CD8-positive, alpha-beta memory T cell (primary cell): ENCODE results near the gene RPS5. TPM values are rescaled to one million over a fixed set of nuclear protein-coding genes. Genes with fewer than 3 reads are reported as not detected.

Experiments used
- CTCF ChIA-PET: fragments of 350-600 bp; sonication (Branson Sonifier 250); formaldehyde crosslinking; loops from one replicate; lab custom pipeline; 2021; ENCODE audit warnings: antibody characterized with exemption; lab: Charles Lee
- POLR2A ChIA-PET: fragments of 350-600 bp; sonication (Branson Sonifier 250); formaldehyde crosslinking; loops from one replicate; lab custom pipeline; 2021; ENCODE audit warnings: antibody characterized with exemption; lab: Charles Lee
- DNase-seq, 5 donors: peaks; one replicate each; pipeline versions ENCODE4 v3.0.0 to v3.0.0-alpha.2; 2020 to 2022; ENCODE audit warnings: mixed read lengths in 1 of 5
- H3K27ac ChIP-seq: one replicate; pipeline ENCODE4 v1.7.0; 2013; ENCODE audit warnings: low read depth, mild to moderate bottlenecking, low read length, moderate library complexity
- H3K27me3 ChIP-seq: 2 replicates; pipeline ENCODE4 v1.7.0; 2013; ENCODE audit warnings: low read length, mild to moderate bottlenecking; ENCODE audit not compliant: insufficient read depth, poor library complexity, severe bottlenecking
- H3K36me3 ChIP-seq: 2 replicates; pipeline ENCODE4 v1.7.0; 2013; ENCODE audit warnings: mild to moderate bottlenecking, low read length, moderate library complexity; ENCODE audit not compliant: insufficient read depth
- H3K4me1 ChIP-seq: 2 replicates; pipeline ENCODE4 v1.7.0; 2013; ENCODE audit warnings: mild to moderate bottlenecking, low read length, moderate library complexity; ENCODE audit not compliant: insufficient read depth
- H3K4me3 ChIP-seq: 2 replicates; pipeline ENCODE4 v1.7.0; 2013; ENCODE audit warnings: mild to moderate bottlenecking, low read length
- H3K9me3 ChIP-seq: 2 replicates; pipeline ENCODE4 v1.7.0; 2013; ENCODE audit warnings: mild to moderate bottlenecking, low read length
- H3K27ac Mint-ChIP-seq, 8 donors: one replicate each; pipeline ENCODE4 v1.8.0; 2020 to 2021; ENCODE audit warnings: mixed read lengths in 8 of 8, mild to moderate bottlenecking in 6 of 8, inconsistent platforms in 3 of 8, moderate library complexity in 3 of 8
- H3K27me3 Mint-ChIP-seq, 2 donors: one replicate each; pipeline ENCODE4 v1.8.0; 2020 to 2021; ENCODE audit warnings: mixed read lengths in 2 of 2, mild to moderate bottlenecking in 1 of 2, moderate library complexity in 1 of 2
- H3K36me3 Mint-ChIP-seq, 3 donors: one replicate each; pipeline ENCODE4 v1.8.0; 2020 to 2021; ENCODE audit warnings: mixed read lengths in 3 of 3, inconsistent platforms in 1 of 3, mild to moderate bottlenecking in 1 of 3
- H3K4me1 Mint-ChIP-seq, 3 donors: one replicate each; pipeline ENCODE4 v1.8.0; 2020 to 2021; ENCODE audit warnings: mixed read lengths in 3 of 3, inconsistent platforms in 1 of 3, mild to moderate bottlenecking in 1 of 3
- H3K4me3 Mint-ChIP-seq, 7 donors: one replicate each; pipeline ENCODE4 v1.8.0; 2020 to 2021; ENCODE audit warnings: mixed read lengths in 7 of 7, mild to moderate bottlenecking in 6 of 7, moderate library complexity in 4 of 7, inconsistent platforms in 2 of 7
- H3K9me3 Mint-ChIP-seq, 5 donors: one replicate each; pipeline ENCODE4 v1.8.0; 2020 to 2022; ENCODE audit warnings: mixed read lengths in 5 of 5, mild to moderate bottlenecking in 3 of 5, moderate library complexity in 2 of 5, inconsistent platforms in 1 of 5
- polyA plus RNA-seq: library from polyadenylated mRNA; unstranded; fragments of 300-500 nt; fragmentation: Illumina TruSeq; gene quantifications from one replicate; pipeline ENCODE4 v1.2.3, GENCODE V29; 2021
- total RNA-seq, 2 experiments: library from RNA; stranded (reverse); gene quantifications; one replicate each; pipeline ENCODE4 v1.2.3, GENCODE V29; 2021

The RPS5 gene
- total and polyA plus RNA-seq, 3 experiments from 2014 or later: 1,069 to 1,639 (median 1,588) TPM

DNA sequence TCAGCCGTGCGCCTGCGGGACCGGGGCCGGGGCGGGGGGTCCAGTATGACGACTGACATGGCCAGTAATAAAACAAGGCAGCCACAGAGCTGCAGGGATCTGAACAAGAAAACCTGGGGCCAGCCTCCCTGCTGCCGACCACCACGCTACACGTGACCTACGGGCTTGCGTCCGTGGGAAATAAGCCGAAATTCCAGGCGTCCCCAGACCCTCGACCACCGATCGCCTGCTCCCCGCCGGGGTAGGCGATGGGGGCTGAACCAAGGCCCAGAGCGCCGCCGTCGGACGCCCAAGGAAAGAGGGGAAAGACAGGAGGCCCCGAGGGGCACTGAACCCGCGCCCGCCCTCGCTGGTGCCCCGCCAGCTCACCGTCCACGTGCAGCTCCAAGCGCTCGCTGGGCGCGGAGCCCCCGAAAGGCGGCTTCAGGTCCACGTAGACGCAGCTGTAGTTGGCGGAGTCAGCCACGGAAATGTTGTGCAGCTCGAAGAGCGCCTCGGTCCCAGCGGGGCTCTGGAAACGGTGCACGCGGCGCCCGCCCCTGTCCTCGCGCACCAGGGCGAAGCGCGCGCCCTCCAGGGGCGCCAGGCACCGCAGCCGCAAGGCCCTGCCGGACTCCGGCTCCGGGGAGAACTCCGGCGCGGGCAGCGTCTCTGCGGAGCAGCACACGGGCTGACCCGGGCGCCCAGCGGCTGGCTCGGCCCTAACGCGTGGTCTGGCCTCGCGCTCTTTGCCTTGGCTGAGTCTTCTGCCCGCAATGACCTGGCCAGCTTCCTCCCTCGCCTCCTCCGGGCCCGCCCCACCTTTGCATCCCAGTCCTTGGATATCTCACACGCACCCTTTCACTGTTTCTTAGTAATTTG lies 36.8 kb upstream of the RPS5 start:
- no peaks in the 10 kb centered on the region for H3K36me3 ChIP-seq
- H3K36me3 Mint-ChIP-seq: peaks cover 0 to 15% (median 5%) of the 10 kb centered on the region in 3 donors
- peaks cover 0 to 2% (median 0%) of the 10 kb centered on the region in 5 donors for H3K9me3 Mint-ChIP-seq
- peaks cover 19% of the 10 kb centered on the region for H3K4me1 ChIP-seq
- no peaks in the 10 kb centered on the region for H3K27me3 ChIP-seq
- peaks cover 0 to 2% of the 10 kb centered on the region in 2 donors for H3K27me3 Mint-ChIP-seq
- CTCF ChIA-PET: no interaction called here
- H3K9me3 ChIP-seq: no peaks in the 10 kb centered on the region
- no peak overlapping the region for H3K4me3 ChIP-seq
- peaks cover 28 to 44% (median 32%) of the 10 kb centered on the region in 3 donors for H3K4me1 Mint-ChIP-seq
- H3K27ac ChIP-seq: no peak overlapping the region
- no peak overlapping the region for H3K27ac Mint-ChIP-seq
- no peak for DNase-seq
- POLR2A ChIA-PET: no interaction called here
- H3K4me3 Mint-ChIP-seq: peak overlapping the region in 3 of 7 donors; percentile 27 to 54 (median 32)

- H3K4me3 ChIP-seq: no peak overlapping the region
- H3K27me3 Mint-ChIP-seq: peaks cover 0 to 2% of the 10 kb centered on the region in 2 donors
- DNase-seq: no peak
- H3K4me3 Mint-ChIP-seq: peak overlapping the region in 2 of 7 donors; percentile 27 to 48
- no peak overlapping the region for H3K27ac ChIP-seq
- H3K36me3 Mint-ChIP-seq: peaks cover 0 to 15% (median 5%) of the 10 kb centered on the region in 3 donors
- H3K9me3 ChIP-seq: no peaks in the 10 kb centered on the region
- H3K36me3 ChIP-seq: no peaks in the 10 kb centered on the region
- H3K27ac Mint-ChIP-seq: no peak overlapping the region
- H3K9me3 Mint-ChIP-seq: peaks cover 0 to 2% (median 0%) of the 10 kb centered on the region in 5 donors
- H3K4me1 Mint-ChIP-seq: peaks cover 24 to 45% (median 26%) of the 10 kb centered on the region in 3 donors
- peaks cover 19% of the 10 kb centered on the region for H3K4me1 ChIP-seq
- H3K27me3 ChIP-seq: no peaks in the 10 kb centered on the region
- POLR2A ChIA-PET: interaction anchor here (0.6 kb wide), 1 partner anchor 627 kb away, joined by 3 read pairs; no protein-coding TSS in a partner anchor
- CTCF ChIA-PET: no interaction called here
Observed at GRCh38 chr19:58350871-58351557, 36.1 kb upstream of the RPS5 start.

- H3K4me3 Mint-ChIP-seq: peak overlapping the region in 1 of 7 donors; percentile 48
- ChIA-PET CTCF (no interaction called here), POLR2A (interaction anchor here (0.6 kb wide), 1 partner anchor 627 kb away, joined by 3 read pairs; no protein-coding TSS in a partner anchor)
Observed at GRCh38 chr19:58351558-58351878, 35.6 kb upstream of the RPS5 start.

GRCh38 chr19:58351990-58352755 lies 34.9 kb upstream of the RPS5 start:
- H3K36me3 Mint-ChIP-seq: peaks cover 0 to 15% (median 5%) of the 10 kb centered on the region in 3 donors
- H3K9me3 ChIP-seq: no peaks in the 10 kb centered on the region
- H3K4me3 Mint-ChIP-seq: peak overlapping the region in 1 of 7 donors; percentile 9
- H3K27ac ChIP-seq: no peak overlapping the region
- no peak for DNase-seq
- H3K36me3 ChIP-seq: no peaks in the 10 kb centered on the region
- peak overlapping the region in 2 of 8 donors; percentile 4 to 12 for H3K27ac Mint-ChIP-seq
- POLR2A ChIA-PET: no interaction called here
- peaks cover 0 to 2% of the 10 kb centered on the region in 2 donors for H3K27me3 Mint-ChIP-seq
- H3K9me3 Mint-ChIP-seq: peaks cover 0 to 2% (median 0%) of the 10 kb centered on the region in 5 donors
- CTCF ChIA-PET: no interaction called here
- no peak overlapping the region for H3K4me3 ChIP-seq
- no peaks in the 10 kb centered on the region for H3K27me3 ChIP-seq
- H3K4me1 Mint-ChIP-seq: peaks cover 19 to 48% (median 26%) of the 10 kb centered on the region in 3 donors
- peaks cover 17% of the 10 kb centered on the region for H3K4me1 ChIP-seq

More at GRCh38 chr19:58351558-58351878, 35.6 kb upstream of the RPS5 start:
- DNase-seq: no peak
- Mint-ChIP-seq H3K27ac (no peak overlapping the region), H3K27me3 (peaks cover 0 to 2% of the 10 kb centered on the region in 2 donors), H3K9me3 (peaks cover 0 to 2% (median 0%) of the 10 kb centered on the region in 5 donors), H3K36me3 (peaks cover 0 to 15% (median 5%) of the 10 kb centered on the region in 3 donors), H3K4me1 (peaks cover 22 to 46% (median 29%) of the 10 kb centered on the region in 3 donors)
- H3K4me3 ChIP-seq: no peak overlapping the region
- peaks cover 19% of the 10 kb centered on the region for H3K4me1 ChIP-seq
- no peaks in the 10 kb centered on the region for H3K36me3 ChIP-seq
- no peaks in the 10 kb centered on the region for H3K9me3 ChIP-seq
- H3K27ac ChIP-seq: no peak overlapping the region
- H3K27me3 ChIP-seq: no peaks in the 10 kb centered on the region

DNA sequence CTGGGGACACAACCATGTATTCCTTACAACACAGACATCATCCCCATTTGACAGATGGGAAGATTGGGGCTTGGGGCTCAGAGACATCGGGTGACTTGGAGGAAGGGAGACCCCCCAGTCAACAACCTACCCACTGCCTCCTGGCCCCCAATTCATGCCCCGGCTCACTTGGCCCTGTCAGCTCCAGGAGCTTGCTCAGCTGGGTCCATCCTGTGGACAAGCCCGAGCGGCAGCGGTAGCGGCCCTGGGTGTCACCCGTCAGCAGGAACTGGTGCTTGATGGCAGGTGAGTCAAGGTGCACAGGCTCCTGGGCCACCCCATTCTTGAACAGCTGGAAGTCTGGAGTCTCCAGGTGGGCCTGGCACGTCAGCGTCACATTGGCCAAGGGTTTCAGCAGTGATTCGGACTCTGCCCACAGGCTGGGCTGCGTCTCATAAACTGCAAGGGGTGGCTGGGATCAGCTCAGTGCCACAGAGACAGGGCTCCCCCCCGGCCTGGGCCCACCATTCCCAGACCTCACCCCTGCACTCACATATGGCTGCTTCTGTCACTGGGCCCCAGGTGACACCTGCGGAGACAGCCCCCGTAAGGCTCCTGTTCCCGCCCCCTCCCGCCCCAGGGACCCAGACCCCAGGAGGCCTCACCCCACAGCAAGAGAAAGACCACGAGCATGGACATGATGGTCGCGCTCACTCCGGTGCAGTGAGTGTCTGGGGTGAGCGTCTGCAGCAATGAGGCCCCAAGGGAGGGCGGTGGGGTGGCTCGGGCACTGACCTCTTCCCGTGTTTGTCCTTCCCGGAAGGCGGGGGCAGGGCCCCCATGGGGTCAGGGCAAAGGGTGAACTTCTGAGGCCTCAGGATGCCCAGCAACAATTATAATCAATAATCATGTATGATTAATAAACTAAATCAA lies 34.1 kb upstream of the RPS5 start, which contains the start of gene A1BG:
Gene A1BG (minus strand): TSS at position 733 of the 912 bp plus-strand sequence. CDS start 55 bp downstream, at position 678.
- H3K4me1 Mint-ChIP-seq: peaks cover 14 to 51% (median 25%) of the 10 kb centered on the region in 3 donors
- peaks cover 0 to 2% (median 0%) of the 10 kb centered on the region in 5 donors for H3K9me3 Mint-ChIP-seq
- no peak within 1 kb of the TSS for H3K27ac ChIP-seq
- ChIA-PET CTCF (no interaction called here), POLR2A (no interaction called here)
- H3K4me3 Mint-ChIP-seq: peak within 1 kb of the TSS in 3 of 7 donors; percentile 2 to 73 (median 9)
- peaks cover 18% of the 10 kb centered on the region for H3K4me1 ChIP-seq
- H3K27me3 Mint-ChIP-seq: peaks cover 0 to 2% of the 10 kb centered on the region in 2 donors
- no peaks in the 10 kb centered on the region for H3K36me3 ChIP-seq
- peak in 1 of 5 donors; percentile 44 for DNase-seq
- no peak within 1 kb of the TSS for H3K4me3 ChIP-seq
- peak within 1 kb of the TSS in 2 of 8 donors; percentile 4 to 12 for H3K27ac Mint-ChIP-seq
- peaks cover 0 to 13% (median 5%) of the 10 kb centered on the region in 3 donors for H3K36me3 Mint-ChIP-seq
- H3K9me3 ChIP-seq: no peaks in the 10 kb centered on the region
- H3K27me3 ChIP-seq: no peaks in the 10 kb centered on the region

DNA sequence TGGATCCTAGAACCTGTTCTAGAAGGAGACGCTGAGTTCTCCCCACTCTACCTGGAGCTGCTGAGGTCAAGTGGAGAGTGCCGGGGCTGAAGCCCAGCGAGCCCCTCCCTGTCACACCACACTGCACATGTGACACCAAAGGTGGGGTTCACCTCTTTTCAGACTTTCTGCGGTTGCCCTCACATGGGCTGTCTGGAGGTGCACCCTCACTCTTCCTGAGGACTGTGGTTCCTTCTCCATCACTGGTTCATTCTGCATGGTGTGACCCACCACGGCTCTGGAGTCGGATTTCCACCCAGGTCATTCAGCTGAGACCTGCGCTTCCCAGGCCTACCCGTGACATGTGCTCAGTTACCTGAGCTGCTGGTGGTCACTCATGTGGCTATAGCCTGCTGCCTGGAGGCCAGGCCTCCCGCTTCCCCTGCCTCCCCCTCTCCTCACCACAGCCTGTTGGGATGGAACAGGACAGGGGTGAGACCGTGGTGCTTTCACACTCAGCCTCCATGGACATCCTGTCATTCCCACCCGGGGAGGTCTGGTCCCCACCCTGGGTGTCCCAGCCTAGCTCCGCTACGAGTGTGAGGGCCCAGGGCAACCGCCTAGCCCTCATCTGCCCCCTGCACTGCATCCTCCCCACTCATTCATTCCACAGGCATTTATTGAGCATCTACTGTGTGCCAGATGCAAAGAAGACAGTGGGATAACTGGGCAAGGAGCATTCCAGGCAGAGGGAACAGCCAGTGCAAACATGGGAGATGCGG lies 33.2 kb upstream of the RPS5 start:
- peak in 1 of 5 donors; percentile 46 for DNase-seq
- Histone ChIP-seq H3K36me3 (no peaks in the 10 kb centered on the region), H3K27ac (no peak overlapping the region), H3K27me3 (no peaks in the 10 kb centered on the region), H3K4me3 (no peak overlapping the region), H3K4me1 (peaks cover 10% of the 10 kb centered on the region), H3K9me3 (no peaks in the 10 kb centered on the region)
- peaks cover 5 to 46% (median 17%) of the 10 kb centered on the region in 3 donors for H3K4me1 Mint-ChIP-seq
- no peak overlapping the region for H3K27ac Mint-ChIP-seq
- H3K4me3 Mint-ChIP-seq: peak overlapping the region in 2 of 7 donors; percentile 2 to 73
- ChIA-PET CTCF (no interaction called here), POLR2A (no interaction called here)
- peaks cover 0 to 2% (median 0%) of the 10 kb centered on the region in 5 donors for H3K9me3 Mint-ChIP-seq
- H3K36me3 Mint-ChIP-seq: peaks cover 0 to 13% (median 5%) of the 10 kb centered on the region in 3 donors
- peaks cover 0 to 2% of the 10 kb centered on the region in 2 donors for H3K27me3 Mint-ChIP-seq
